ENCODE data around the gene CLSTN2. TPM values are rescaled to one million over a fixed set of nuclear protein-coding genes. Genes with fewer than 3 reads are reported as not detected.

Gene CLSTN2
- total RNA-seq, 1 experiment from 2014 or later: 0.07 TPM

DNA sequence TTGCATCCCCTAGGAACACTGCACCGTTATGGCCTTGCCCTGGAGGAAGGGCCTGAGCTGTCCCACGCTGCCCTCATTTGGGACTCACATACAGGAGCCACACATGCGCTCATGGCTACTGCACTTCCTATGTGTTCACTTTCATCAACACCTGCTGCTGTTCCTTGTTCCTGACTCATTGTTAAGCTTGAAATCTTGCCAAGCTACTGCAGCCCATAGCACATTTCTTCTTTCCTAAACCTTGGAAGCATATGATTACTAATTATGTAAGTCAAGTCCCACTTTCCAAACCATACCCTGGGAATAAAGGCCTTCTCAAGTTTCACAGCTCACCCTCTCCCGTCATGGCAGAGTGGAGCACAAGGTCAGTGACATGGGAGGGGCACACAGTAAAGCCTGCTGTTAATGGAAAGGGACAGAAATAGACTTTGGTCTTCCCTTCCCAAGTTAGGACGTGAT is 307.9 kb downstream of the CLSTN2 start:
- TF ChIP-seq, protein P1, sequence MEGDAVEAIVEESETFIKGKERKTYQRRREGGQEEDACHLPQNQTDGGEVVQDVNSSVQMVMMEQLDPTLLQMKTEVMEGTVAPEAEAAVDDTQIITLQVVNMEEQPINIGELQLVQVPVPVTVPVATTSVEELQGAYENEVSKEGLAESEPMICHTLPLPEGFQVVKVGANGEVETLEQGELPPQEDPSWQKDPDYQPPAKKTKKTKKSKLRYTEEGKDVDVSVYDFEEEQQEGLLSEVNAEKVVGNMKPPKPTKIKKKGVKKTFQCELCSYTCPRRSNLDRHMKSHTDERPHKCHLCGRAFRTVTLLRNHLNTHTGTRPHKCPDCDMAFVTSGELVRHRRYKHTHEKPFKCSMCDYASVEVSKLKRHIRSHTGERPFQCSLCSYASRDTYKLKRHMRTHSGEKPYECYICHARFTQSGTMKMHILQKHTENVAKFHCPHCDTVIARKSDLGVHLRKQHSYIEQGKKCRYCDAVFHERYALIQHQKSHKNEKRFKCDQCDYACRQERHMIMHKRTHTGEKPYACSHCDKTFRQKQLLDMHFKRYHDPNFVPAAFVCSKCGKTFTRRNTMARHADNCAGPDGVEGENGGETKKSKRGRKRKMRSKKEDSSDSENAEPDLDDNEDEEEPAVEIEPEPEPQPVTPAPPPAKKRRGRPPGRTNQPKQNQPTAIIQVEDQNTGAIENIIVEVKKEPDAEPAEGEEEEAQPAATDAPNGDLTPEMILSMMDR (IDR thresholded peaks at IDR 0.05; ENCODE audit: unreplicated experiment): no peak
- Mint-ChIP-seq H3K27ac (ENCODE audit: unreplicated experiment) (no peak overlapping the region), H3K4me1 (ENCODE audit: low read depth, unreplicated experiment) (no peaks in the 10 kb centered on the region), H3K4me3 (ENCODE audit: low read depth, unreplicated experiment) (no peak overlapping the region), H3K9me3 (ENCODE audit: low read depth, unreplicated experiment) (no peaks in the 10 kb centered on the region), H3K27me3 (ENCODE audit: unreplicated experiment) (no peaks in the 10 kb centered on the region), H3K36me3 (ENCODE audit: insufficient read depth, unreplicated experiment) (no peaks in the 10 kb centered on the region)
- CTCF ChIA-PET: no interaction called here
- intact Hi-C loops (cut with micrococcal nuclease; ENCODE audit: unreplicated experiment): no loop called here
- no TSS peak for BruUV-seq (replicated peaks)
- no peak for DNase-seq

DNA sequence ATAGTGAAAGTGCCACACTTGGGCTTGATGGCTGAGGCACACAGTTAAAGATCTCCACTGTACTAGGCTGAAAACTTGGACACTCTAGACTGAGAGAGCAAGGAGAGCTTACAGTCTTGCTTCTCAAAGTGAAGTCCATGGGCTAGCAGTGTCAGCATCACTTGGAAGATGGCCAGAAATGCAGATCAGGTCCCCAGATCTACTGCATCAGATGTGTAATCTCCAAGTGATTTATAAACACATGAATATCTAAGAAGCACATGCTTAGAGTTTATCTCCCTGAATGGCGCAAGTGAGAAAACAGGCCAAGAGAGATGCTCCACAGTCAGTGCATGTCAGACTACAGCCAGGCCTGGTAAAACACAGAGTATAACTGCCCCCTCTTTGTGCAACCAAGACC is 308.6 kb downstream of the CLSTN2 start:
- Mint-ChIP-seq H3K4me3 (ENCODE audit: low read depth, unreplicated experiment) (no peak overlapping the region), H3K4me1 (ENCODE audit: low read depth, unreplicated experiment) (no peaks in the 10 kb centered on the region), H3K27ac (ENCODE audit: unreplicated experiment) (no peak overlapping the region), H3K27me3 (ENCODE audit: unreplicated experiment) (no peaks in the 10 kb centered on the region), H3K9me3 (ENCODE audit: low read depth, unreplicated experiment) (peaks cover 2% of the 10 kb centered on the region), H3K36me3 (ENCODE audit: insufficient read depth, unreplicated experiment) (no peaks in the 10 kb centered on the region)
- no peak for DNase-seq
- CTCF ChIA-PET: no interaction called here
- TF ChIP-seq, protein P1 (IDR thresholded peaks at IDR 0.05; ENCODE audit: unreplicated experiment): no peak
- no TSS peak for BruUV-seq (replicated peaks)
- intact Hi-C loops (cut with micrococcal nuclease; ENCODE audit: unreplicated experiment): no loop called here

DNA sequence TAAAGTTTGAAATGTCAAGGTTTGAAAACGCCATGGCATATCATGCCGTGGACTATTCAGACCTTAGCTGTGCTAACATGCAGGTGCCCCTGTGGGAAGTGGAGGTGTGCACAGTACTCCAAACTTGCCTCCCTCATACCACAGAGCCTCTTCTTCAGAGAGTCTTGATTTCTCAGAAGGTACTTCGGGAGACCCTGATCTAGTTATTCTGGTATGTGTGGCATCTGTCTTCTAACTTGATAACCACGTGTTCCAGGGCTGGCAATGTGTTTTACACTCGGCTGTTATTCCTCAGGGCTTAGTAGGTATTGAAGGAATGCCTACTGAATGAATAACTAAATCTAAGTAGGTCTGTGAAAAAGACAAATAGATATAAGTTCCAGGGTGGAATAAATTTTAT is 309.9 kb downstream of the CLSTN2 start:
- intact Hi-C loops (cut with micrococcal nuclease; ENCODE audit: unreplicated experiment): no loop called here
- Mint-ChIP-seq H3K36me3 (ENCODE audit: insufficient read depth, unreplicated experiment) (no peaks in the 10 kb centered on the region), H3K27ac (ENCODE audit: unreplicated experiment) (no peak overlapping the region), H3K4me3 (ENCODE audit: low read depth, unreplicated experiment) (no peak overlapping the region), H3K4me1 (ENCODE audit: low read depth, unreplicated experiment) (no peaks in the 10 kb centered on the region), H3K9me3 (ENCODE audit: low read depth, unreplicated experiment) (peaks cover 2% of the 10 kb centered on the region), H3K27me3 (ENCODE audit: unreplicated experiment) (no peaks in the 10 kb centered on the region)
- BruUV-seq (replicated peaks): no TSS peak
- TF ChIP-seq, protein P1 (IDR thresholded peaks at IDR 0.05; ENCODE audit: unreplicated experiment): no peak
- DNase-seq: no peak
- CTCF ChIA-PET: no interaction called here

DNA sequence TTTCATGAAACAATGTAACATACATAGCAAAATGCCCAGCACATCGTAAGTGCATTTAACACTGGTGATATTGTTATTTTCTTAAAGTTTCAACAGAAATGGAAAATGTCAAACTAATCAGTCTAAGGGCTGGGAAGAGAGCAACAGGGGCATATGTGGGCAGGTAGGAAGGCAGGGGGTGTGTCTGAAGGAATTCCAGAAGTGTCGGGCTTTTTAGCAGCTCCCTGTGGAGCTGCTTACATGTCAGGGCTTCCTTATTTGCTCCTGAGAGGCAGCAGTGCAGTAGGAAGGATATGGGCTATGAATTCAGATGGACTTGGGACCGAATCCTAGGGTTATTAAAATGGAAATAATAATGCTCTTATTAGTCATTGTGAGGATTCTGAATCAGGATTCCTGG is 311.6 kb downstream of the CLSTN2 start:
- Mint-ChIP-seq H3K27me3 (ENCODE audit: unreplicated experiment) (peaks cover 7% of the 10 kb centered on the region), H3K4me1 (ENCODE audit: low read depth, unreplicated experiment) (no peaks in the 10 kb centered on the region), H3K27ac (ENCODE audit: unreplicated experiment) (no peak overlapping the region), H3K9me3 (ENCODE audit: low read depth, unreplicated experiment) (peaks cover 2% of the 10 kb centered on the region), H3K4me3 (ENCODE audit: low read depth, unreplicated experiment) (no peak overlapping the region), H3K36me3 (ENCODE audit: insufficient read depth, unreplicated experiment) (no peaks in the 10 kb centered on the region)
- TF ChIP-seq, protein P1 (IDR thresholded peaks at IDR 0.05; ENCODE audit: unreplicated experiment): no peak
- CTCF ChIA-PET: interaction anchor here (1.6 kb wide), 1 partner anchor 9 kb away, joined by 3 read pairs; no protein-coding TSS in a partner anchor
- DNase-seq: no peak
- intact Hi-C loops (cut with micrococcal nuclease; ENCODE audit: unreplicated experiment): no loop called here
- BruUV-seq (replicated peaks): no TSS peak
